ENCODE measurements around the gene AKAP11. TPM values are rescaled to one million over a fixed set of nuclear protein-coding genes. Genes with fewer than 3 reads are reported as not detected.

AKAP11 gene
- total and polyA plus RNA-seq, 2 of the 8 experiments (the other 6 are each of a cell fraction or from before 2014, with no cell fraction given): 4.5 to 21.9 TPM

DNA sequence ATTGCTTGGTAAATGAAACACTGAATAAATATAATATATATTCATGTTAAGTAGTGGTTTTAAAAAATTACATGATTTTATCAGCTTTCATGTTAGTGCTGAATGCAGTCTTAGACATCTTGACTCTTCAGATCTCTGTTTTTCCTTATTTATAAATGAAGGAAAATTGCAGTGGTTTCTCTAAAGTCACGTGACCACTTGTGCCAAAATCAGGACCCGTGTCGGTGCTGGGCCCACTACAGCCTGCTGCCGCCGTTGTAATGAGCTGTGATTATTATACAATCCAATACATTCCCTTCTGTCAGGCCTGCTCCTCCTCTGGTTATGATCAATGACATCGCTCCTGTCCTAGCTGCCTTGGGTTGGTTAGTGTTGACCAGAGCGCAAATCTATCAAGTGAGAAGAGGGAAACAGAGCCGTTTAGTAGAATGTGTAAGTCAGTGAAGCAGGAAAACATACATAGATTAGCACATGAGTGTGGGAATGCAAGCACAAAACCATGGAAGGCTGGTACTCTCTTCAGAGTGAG, 88.2 kb downstream of the AKAP11 start:
- Histone ChIP-seq H3K4ac (replicated peaks; ENCODE audit: insufficient read length, low read depth, low read length) (no peak overlapping the region), H2BK20ac (ENCODE audit: low read length) (no peak overlapping the region), H3K14ac (ENCODE audit: insufficient read length) (no peak overlapping the region), H2BK120ac (replicated peaks; ENCODE audit: low read depth, low read length) (no peak overlapping the region), H2BK12ac (ENCODE audit: low read depth, low read length) (no peak overlapping the region), H4K5ac (ENCODE audit: insufficient read length, low read depth, low read length) (no peak overlapping the region), H3K56ac (replicated peaks; ENCODE audit: insufficient read length, low read depth, low read length) (no peak overlapping the region), H3K36me3 (ENCODE audit: control insufficient read depth in 2 of 4, insufficient read depth in 4 of 4, low read length in 3 of 4) (no peaks in the 10 kb centered on the region), H3K27me3 (replicated peaks in 1 of 4; ENCODE audit: control insufficient read depth in 3 of 4, extremely low read depth in 1 of 4, insufficient read depth in 3 of 4, low read length in 3 of 4) (no peaks in the 10 kb centered on the region), H3K9me3 (ENCODE audit: insufficient read depth in 2 of 2, low read depth in 1 of 2, low read length in 1 of 2) (no peaks in the 10 kb centered on the region), H2BK15ac (ENCODE audit: low read length) (no peak overlapping the region), H3K23ac (ENCODE audit: insufficient read length) (no peak overlapping the region), H3K4me3 (ENCODE audit: extremely low read depth in 1 of 4, insufficient read depth in 2 of 4, low read depth in 3 of 4, low read length in 4 of 4) (no peak overlapping the region), H2AFZ (ENCODE audit: low read length) (no peak overlapping the region), H3K79me2 (ENCODE audit: control insufficient read depth in 1 of 2, insufficient read depth in 2 of 2, low read length in 2 of 2) (no peaks in the 10 kb centered on the region), H2BK5ac (ENCODE audit: low read depth, low read length) (no peak overlapping the region), H2AK5ac (ENCODE audit: low read depth, low read length) (no peak overlapping the region), H3K4me1 (replicated peaks in 1 of 4; ENCODE audit: control insufficient read depth in 3 of 4, insufficient read depth in 4 of 4, low read length in 3 of 4) (no peaks in the 10 kb centered on the region; a peak in 2 of 7 replicates), H3K23me2 (ENCODE audit: low read depth, low read length) (no peaks in the 10 kb centered on the region; the same call in 1 of the 2 replicates), H3K79me1 (ENCODE audit: low read depth, low read length) (no peaks in the 10 kb centered on the region), H4K8ac (ENCODE audit: extremely low read depth, insufficient read depth, low read length) (no peak overlapping the region; the same call in 1 of the 2 replicates), H3K27ac (ENCODE audit: low read depth, low read length) (no peak overlapping the region), H4K20me1 (replicated peaks in 1 of 2; ENCODE audit: control insufficient read depth in 1 of 2, insufficient read depth in 2 of 2, low read length in 2 of 2) (no peaks in the 10 kb centered on the region), H3K18ac (ENCODE audit: extremely low read depth, low read length) (no peak overlapping the region), H3K9ac (replicated peaks in 1 of 4; ENCODE audit: extremely low read depth in 1 of 4, low read depth in 3 of 4, low read length in 3 of 4) (no peak overlapping the region), H3K4me2 (ENCODE audit: insufficient read depth in 1 of 2, low read depth in 2 of 2, low read length in 2 of 2) (no peak overlapping the region), H4K91ac (replicated peaks; ENCODE audit: insufficient read length, low read length) (no peak overlapping the region)
- CTCF ChIA-PET (ENCODE audit: partially characterized antibody): interaction anchor here (1.1 to 1.2 kb wide), 2 partner anchors 13 to 37 kb away, joined by 3 to 4 read pairs; no protein-coding TSS in a partner anchor
- DNase-seq (ENCODE audit: low read depth in 1 of 2, low spot score in 2 of 2) (no peak), FAIRE-seq (no peak)
- POLR2A ChIA-PET (ENCODE audit: partially characterized antibody): no interaction called here
- 90% methylated on average over 8 of the region's 8 CpGs; no CpG with 5 or more reads in 1 of the 2 experiments for WGBS, 2 experiments (ENCODE audit: extremely low coverage in 1 of 2, insufficient coverage in 1 of 2, insufficient read length in 1 of 2, insufficient replicate concordance in 2 of 2, low coverage in 1 of 2, low lambda C conversion rate in 2 of 2, missing lambda C conversion rate in 1 of 2)
- TF ChIP-seq RAD21 (IDR thresholded peaks at IDR 0.05 in 1 of 2, conservative IDR thresholded peaks at IDR 0.05 in 1 of 2; ENCODE audit: low read depth in 2 of 2, low read length in 2 of 2): no peak
- no peak for TF ChIP-seq TCF12 (IDR thresholded peaks at IDR 0.05; ENCODE audit: low read depth, low read length)
- no peak for TF ChIP-seq TAF1 (IDR thresholded peaks at IDR 0.05; ENCODE audit: low read depth, low read length)
- no peak for TF ChIP-seq CHD1 (IDR thresholded peaks at IDR 0.05; ENCODE audit: low read depth, low read length)
